Measurements from ENCODE around the gene SEMA3C. TPM values are rescaled to one million over a fixed set of nuclear protein-coding genes. Genes with fewer than 3 reads are reported as not detected.

SEMA3C gene
- total RNA-seq, 1 donor from 2014 or later, result 34.8 TPM

DNA sequence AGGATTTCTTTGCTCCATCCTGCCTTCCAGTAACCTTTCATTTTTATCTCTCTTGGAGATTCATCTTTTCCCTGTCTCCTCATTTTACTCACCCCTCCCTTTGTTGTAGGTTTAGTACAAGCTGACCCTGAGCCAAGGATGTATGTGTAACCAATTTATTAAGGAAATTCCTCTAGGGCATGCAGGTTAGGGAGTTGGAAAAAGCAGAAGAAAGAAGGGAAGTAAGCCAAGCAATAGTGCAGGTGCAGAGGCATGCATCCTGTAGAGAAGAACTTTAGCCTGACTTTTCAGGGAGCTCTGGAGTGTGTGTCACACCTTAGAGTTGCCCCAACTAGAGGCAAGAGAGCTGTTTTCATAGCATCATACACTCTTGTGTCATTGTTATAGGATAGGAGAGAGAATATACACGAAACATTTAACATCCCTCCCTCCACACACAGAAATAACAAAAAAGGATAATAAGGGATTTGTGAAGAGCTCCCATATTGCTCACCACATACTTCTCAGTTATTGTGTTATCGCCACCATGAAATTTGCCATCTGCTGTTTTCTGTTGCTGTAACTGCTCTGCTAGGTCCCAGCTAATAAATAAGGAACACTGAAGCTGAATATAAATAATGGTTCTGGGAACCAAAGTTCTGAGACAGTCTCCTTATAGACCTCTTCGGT is 21.8 kb upstream of the SEMA3C start:
- TF ChIP-seq, protein P1, sequence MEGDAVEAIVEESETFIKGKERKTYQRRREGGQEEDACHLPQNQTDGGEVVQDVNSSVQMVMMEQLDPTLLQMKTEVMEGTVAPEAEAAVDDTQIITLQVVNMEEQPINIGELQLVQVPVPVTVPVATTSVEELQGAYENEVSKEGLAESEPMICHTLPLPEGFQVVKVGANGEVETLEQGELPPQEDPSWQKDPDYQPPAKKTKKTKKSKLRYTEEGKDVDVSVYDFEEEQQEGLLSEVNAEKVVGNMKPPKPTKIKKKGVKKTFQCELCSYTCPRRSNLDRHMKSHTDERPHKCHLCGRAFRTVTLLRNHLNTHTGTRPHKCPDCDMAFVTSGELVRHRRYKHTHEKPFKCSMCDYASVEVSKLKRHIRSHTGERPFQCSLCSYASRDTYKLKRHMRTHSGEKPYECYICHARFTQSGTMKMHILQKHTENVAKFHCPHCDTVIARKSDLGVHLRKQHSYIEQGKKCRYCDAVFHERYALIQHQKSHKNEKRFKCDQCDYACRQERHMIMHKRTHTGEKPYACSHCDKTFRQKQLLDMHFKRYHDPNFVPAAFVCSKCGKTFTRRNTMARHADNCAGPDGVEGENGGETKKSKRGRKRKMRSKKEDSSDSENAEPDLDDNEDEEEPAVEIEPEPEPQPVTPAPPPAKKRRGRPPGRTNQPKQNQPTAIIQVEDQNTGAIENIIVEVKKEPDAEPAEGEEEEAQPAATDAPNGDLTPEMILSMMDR (IDR thresholded peaks at IDR 0.05), result no peak

DNA sequence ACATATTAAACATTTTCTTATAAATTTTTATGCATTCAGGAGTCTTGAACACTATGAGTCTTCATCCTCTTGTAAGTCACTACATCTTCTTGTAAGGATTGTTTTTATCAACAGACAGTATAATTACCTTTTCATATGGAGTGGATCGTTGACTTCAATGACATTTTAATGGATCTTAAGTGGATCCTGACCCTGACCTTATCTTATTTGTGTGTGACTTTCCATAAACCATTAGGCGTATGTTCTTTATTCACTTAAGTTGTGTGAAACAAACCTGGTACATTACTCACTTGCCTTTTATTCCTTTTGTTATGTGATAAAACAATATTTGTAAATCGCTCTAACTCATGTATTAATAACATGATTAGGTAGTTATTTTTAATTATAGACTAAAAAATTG is 18.5 kb upstream of the SEMA3C start:
- no peak for DNase-seq
- H3K27ac ChIP-seq, result no peak overlapping the region
- no peaks in the 10 kb centered on the region for H3K36me3 ChIP-seq
- TF ChIP-seq, protein P1 (IDR thresholded peaks at IDR 0.05), result no peak
- no peak overlapping the region for H3K4me3 ChIP-seq
- intact Hi-C loops (cut with DNase I), result no loop called here
- H3K9me3 ChIP-seq, result no peaks in the 10 kb centered on the region
- no peak for ATAC-seq
- no peaks in the 10 kb centered on the region for H3K27me3 ChIP-seq (ENCODE audit: low read depth)
- H3K4me1 ChIP-seq, result peaks cover 19% of the 10 kb centered on the region

More for the DNA sequence above, 21.8 kb upstream of the SEMA3C start:
- DNase-seq, result no peak
- peak overlapping the region; percentile 37 for H3K27ac ChIP-seq
- H3K9me3 ChIP-seq, result no peaks in the 10 kb centered on the region
- intact Hi-C loops (cut with DNase I), result no loop called here
- H3K4me3 ChIP-seq, result no peak overlapping the region
- no peaks in the 10 kb centered on the region for H3K36me3 ChIP-seq
- no peak for ATAC-seq
- H3K27me3 ChIP-seq (ENCODE audit: low read depth), result no peaks in the 10 kb centered on the region
- H3K4me1 ChIP-seq, result peaks cover 26% of the 10 kb centered on the region

DNA sequence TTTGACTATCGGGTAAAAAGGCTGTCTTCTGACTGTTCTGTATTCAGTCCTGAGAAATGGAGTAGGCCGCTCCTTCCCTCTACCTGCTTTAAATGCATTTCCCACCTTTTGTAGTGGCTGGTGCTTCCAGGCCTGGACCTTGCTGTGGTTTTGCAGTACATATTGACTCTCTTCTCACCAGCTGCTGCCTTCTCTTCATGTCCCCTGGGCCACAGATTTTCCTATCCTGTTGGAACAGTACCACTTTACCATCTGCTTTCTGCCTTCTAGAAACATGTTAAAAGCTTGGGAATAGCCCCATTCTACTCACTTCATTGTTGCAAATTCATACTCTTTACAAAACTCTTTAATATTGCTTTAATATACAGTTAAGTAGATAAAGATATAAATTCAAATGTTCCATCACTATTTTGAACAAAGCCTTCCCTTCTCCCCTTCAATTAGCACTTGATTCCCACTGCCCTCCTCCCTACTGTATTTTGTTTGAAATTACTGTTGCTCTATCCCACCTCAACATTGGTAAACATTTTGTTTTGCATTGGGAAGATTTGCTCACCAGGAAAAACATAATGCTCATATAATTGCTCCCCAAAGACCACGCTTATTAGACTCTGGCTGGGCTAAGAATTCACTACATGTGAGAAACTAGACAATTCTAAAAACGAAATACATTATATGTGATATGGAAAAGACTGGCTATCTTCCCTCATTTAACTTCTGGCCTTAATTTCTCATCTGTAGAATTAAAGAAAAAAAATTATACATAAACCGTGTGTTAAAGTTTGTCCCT is 17.3 kb upstream of the SEMA3C start:
- TF ChIP-seq, protein P1 (IDR thresholded peaks at IDR 0.05), result no peak
- Histone ChIP-seq H3K27ac (no peak overlapping the region), H3K4me3 (no peak overlapping the region), H3K9me3 (no peaks in the 10 kb centered on the region), H3K27me3 (ENCODE audit: low read depth) (no peaks in the 10 kb centered on the region), H3K36me3 (no peaks in the 10 kb centered on the region), H3K4me1 (peaks cover 9% of the 10 kb centered on the region)
- no peak for DNase-seq
- intact Hi-C loops (cut with DNase I), result no loop called here
- ATAC-seq, result no peak

DNA sequence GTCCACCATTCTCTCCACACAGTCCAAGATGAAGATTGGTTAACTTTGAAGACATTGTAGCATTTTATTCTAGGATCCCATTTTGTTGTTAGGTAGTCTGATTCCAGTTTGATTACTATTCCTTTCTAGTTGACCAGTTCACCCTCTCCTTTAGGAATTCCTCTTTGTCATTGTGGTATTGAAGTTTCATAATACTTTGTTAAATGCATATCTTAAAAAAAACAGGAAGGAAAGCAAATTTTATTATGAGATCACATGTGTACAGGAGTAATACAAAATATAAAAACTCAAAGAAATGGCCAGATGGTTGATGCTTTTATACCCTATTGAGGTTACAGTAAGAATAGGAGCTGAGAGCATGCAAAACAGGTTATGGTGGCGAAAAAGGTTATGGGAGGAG is 15.5 kb upstream of the SEMA3C start:
- TF ChIP-seq, protein P1 (IDR thresholded peaks at IDR 0.05), result no peak
- H3K4me3 ChIP-seq, result no peak overlapping the region
- no peaks in the 10 kb centered on the region for H3K4me1 ChIP-seq
- no peaks in the 10 kb centered on the region for H3K27me3 ChIP-seq (ENCODE audit: low read depth)
- DNase-seq, result no peak
- H3K27ac ChIP-seq, result no peak overlapping the region
- H3K36me3 ChIP-seq, result no peaks in the 10 kb centered on the region
- intact Hi-C loops (cut with DNase I), result no loop called here
- no peak for ATAC-seq
- no peaks in the 10 kb centered on the region for H3K9me3 ChIP-seq

DNA sequence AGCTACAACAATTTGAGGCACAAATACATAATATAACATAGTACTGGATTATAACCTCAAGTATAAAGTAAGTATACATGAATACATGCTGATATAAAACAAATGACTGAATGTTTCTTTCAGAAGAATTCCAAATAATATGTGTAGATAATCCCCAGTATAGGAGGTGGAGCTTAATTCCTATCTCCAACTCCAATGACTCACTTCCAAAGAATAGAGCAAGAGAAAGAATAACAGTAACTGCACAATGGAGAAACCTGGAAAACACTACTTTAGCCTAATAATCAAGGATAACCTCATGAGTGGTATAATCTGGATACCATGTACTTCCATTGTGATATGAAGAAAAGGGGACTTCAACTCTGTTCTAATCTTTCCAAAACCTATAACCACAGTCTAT is 13.7 kb upstream of the SEMA3C start:
- no peaks in the 10 kb centered on the region for H3K4me1 ChIP-seq
- no peak for ATAC-seq
- no peak for DNase-seq
- H3K4me3 ChIP-seq, result no peak overlapping the region
- H3K27me3 ChIP-seq (ENCODE audit: low read depth), result no peaks in the 10 kb centered on the region
- TF ChIP-seq, protein P1 (IDR thresholded peaks at IDR 0.05), result no peak
- no peaks in the 10 kb centered on the region for H3K36me3 ChIP-seq
- no peak overlapping the region for H3K27ac ChIP-seq
- intact Hi-C loops (cut with DNase I), result no loop called here
- H3K9me3 ChIP-seq, result no peaks in the 10 kb centered on the region

Measured in lower lobe of right lung (tissue), 2 donors.